Measurements from ENCODE around the gene DLG2.

- TF ChIP-seq CTCF (conservative IDR thresholded peaks at IDR 0.05; ENCODE audit: low read depth, low read length) (no peak), POLR2A (IDR thresholded peaks at IDR 0.05; ENCODE audit: low read depth, low read length) (no peak), ELK1 (IDR thresholded peaks at IDR 0.05; ENCODE audit: borderline replicate concordance, low read depth, low read length) (no peak), MAFK (IDR thresholded peaks at IDR 0.05; ENCODE audit: low read depth, low read length) (no peak), CEBPB (IDR thresholded peaks at IDR 0.05; ENCODE audit: low read depth, low read length) (no peak), SMC3 (IDR thresholded peaks at IDR 0.05; ENCODE audit: low read depth, low read length) (no peak), MAZ (IDR thresholded peaks at IDR 0.05; ENCODE audit: borderline replicate concordance, low read depth, low read length) (no peak)
Observed at GRCh38 chr11:83768489-83768888, 1858.7 kb downstream of the DLG2 start.

Measured in IMR-90 (cell line).